ENCODE measurements around the gene STYXL2.

The STYXL2 gene

GRCh38 chr1:167065471-167065870, 28.4 kb upstream of the STYXL2 start:
- no peak for TF ChIP-seq CTCF (conservative IDR thresholded peaks at IDR 0.05; ENCODE audit: control insufficient read depth, insufficient read depth, low read depth, low read length)
- DNase-seq (ENCODE audit: low read depth), result no peak
- H3K4me3 ChIP-seq (ENCODE audit: control insufficient read depth, low read depth, low read length), result no peak overlapping the region

- DNase-seq (ENCODE audit: low read depth), result peak; percentile 34
- peak overlapping the region; percentile 23 for H3K4me3 ChIP-seq (ENCODE audit: control insufficient read depth, low read depth, low read length)
Measured at GRCh38 chr1:167066333-167067122, 27.3 kb upstream of the STYXL2 start.

GRCh38 chr1:167067904-167068303, 26.0 kb upstream of the STYXL2 start:
- DNase-seq (ENCODE audit: low read depth), result no peak
- H3K4me3 ChIP-seq (ENCODE audit: control insufficient read depth, low read depth, low read length), result no peak overlapping the region
- no peak for TF ChIP-seq CTCF (conservative IDR thresholded peaks at IDR 0.05; ENCODE audit: control insufficient read depth, insufficient read depth, low read depth, low read length)

More at GRCh38 chr1:167066333-167067122, 27.3 kb upstream of the STYXL2 start:
- TF ChIP-seq CTCF (conservative IDR thresholded peaks at IDR 0.05; ENCODE audit: control insufficient read depth, insufficient read depth, low read depth, low read length), result peak; percentile 75

GRCh38 chr1:167068761-167069160, 25.1 kb upstream of the STYXL2 start:
- no peak for DNase-seq (ENCODE audit: low read depth)
- no peak for TF ChIP-seq CTCF (conservative IDR thresholded peaks at IDR 0.05; ENCODE audit: control insufficient read depth, insufficient read depth, low read depth, low read length)
- no peak overlapping the region for H3K4me3 ChIP-seq (ENCODE audit: control insufficient read depth, low read depth, low read length)

GRCh38 chr1:167071286-167071685, 22.6 kb upstream of the STYXL2 start:
- TF ChIP-seq CTCF (conservative IDR thresholded peaks at IDR 0.05; ENCODE audit: control insufficient read depth, insufficient read depth, low read depth, low read length), result no peak
- H3K4me3 ChIP-seq (ENCODE audit: control insufficient read depth, low read depth, low read length), result no peak overlapping the region
- DNase-seq (ENCODE audit: low read depth), result no peak

- DNase-seq (ENCODE audit: low read depth), result no peak
- H3K4me3 ChIP-seq (ENCODE audit: control insufficient read depth, low read depth, low read length), result no peak overlapping the region
- TF ChIP-seq CTCF (conservative IDR thresholded peaks at IDR 0.05; ENCODE audit: control insufficient read depth, insufficient read depth, low read depth, low read length), result no peak
Measured at GRCh38 chr1:167076136-167076710, 17.7 kb upstream of the STYXL2 start.
